B cell (primary cell): ENCODE data around the gene HSPB8.

Source experiments
- CTCF ChIP-seq: fragments of 200-600 bp; IDR thresholded peaks from one replicate; pipeline ENCODE4 v1.8.0; 2022; ENCODE audit warnings: antibody characterized with exemption, mild to moderate bottlenecking
- EZH2 ChIP-seq: IDR thresholded peaks from 2 replicates; pipeline ENCODE4 v1.6.1; 2012; ENCODE audit warnings: borderline replicate concordance, low read depth, mild to moderate bottlenecking, moderate library complexity, low read length; ENCODE audit not compliant: insufficient read depth, poor library complexity, severe bottlenecking

GRCh38 chr12:119222222-119222951 is 43.7 kb downstream of the HSPB8 start:
- no peak for TF ChIP-seq CTCF
- no peak for TF ChIP-seq EZH2
